ENCODE measurements around the gene ODAD4. TPM values are rescaled to one million over a fixed set of nuclear protein-coding genes. Genes with fewer than 3 reads are reported as not detected.

Gene ODAD4
- total and polyA plus RNA-seq, 2 experiments from 2014 or later, result 0.53 to 0.76 TPM

DNA sequence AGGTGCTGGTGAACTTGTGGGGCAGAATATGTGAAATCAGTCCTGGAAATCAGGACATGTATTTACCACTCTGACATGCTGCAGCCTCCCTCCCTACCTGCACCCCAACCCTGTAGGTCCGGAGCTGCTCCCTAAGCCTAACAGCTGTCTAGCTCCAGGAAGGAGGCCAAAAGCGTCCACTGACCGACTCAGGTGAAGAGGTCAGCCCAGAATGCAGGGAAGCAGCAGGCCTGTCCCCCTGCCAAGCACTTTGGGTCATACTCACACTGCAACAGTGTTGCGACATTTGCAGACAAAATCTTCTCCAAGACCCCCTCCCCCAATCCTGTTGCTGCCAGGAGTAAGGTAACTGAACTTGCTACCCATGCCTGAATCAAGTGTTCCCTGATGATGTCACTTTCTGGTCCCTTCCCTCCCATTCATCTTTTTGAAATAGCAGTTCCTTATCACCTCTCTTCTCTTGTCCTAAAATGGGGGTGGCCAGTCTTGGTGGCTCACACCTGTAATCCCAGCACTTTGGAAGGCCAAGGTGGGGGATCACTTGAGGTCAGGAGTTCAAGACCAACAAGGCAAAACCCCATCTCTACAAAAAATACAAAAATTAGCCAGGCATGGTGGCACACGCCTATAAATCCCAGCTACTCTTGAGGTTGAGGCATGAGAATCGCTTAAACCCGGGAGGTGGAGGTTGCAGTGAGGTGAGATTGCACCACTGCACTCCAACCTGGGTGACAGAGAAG, 10.4 kb upstream of the ODAD4 start:
- Histone ChIP-seq H3K4me2 (peak overlapping the region; percentile 86), H3K79me2 (peaks cover 36% of the 10 kb centered on the region), H4K20me1 (ENCODE audit: insufficient read depth, poor library complexity, severe bottlenecking) (peaks cover 28% of the 10 kb centered on the region), H2AFZ (peak overlapping the region; percentile 48), H3K27ac (peak overlapping the region; percentile 86), H3K9me2 (replicated peaks; ENCODE audit: insufficient read depth) (no peaks in the 10 kb centered on the region), H3K27me3 (no peaks in the 10 kb centered on the region), H3K36me3 (replicated peaks; ENCODE audit: insufficient read depth, low read depth) (no peaks in the 10 kb centered on the region), H3K4me1 (ENCODE audit: insufficient read depth) (peaks cover 35% of the 10 kb centered on the region), H3K4me3 (peak overlapping the region; percentile 17), H3K9me3 (ENCODE audit: low read depth) (no peaks in the 10 kb centered on the region)
- TF ChIP-seq, protein P1, sequence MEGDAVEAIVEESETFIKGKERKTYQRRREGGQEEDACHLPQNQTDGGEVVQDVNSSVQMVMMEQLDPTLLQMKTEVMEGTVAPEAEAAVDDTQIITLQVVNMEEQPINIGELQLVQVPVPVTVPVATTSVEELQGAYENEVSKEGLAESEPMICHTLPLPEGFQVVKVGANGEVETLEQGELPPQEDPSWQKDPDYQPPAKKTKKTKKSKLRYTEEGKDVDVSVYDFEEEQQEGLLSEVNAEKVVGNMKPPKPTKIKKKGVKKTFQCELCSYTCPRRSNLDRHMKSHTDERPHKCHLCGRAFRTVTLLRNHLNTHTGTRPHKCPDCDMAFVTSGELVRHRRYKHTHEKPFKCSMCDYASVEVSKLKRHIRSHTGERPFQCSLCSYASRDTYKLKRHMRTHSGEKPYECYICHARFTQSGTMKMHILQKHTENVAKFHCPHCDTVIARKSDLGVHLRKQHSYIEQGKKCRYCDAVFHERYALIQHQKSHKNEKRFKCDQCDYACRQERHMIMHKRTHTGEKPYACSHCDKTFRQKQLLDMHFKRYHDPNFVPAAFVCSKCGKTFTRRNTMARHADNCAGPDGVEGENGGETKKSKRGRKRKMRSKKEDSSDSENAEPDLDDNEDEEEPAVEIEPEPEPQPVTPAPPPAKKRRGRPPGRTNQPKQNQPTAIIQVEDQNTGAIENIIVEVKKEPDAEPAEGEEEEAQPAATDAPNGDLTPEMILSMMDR (IDR thresholded peaks at IDR 0.05; ENCODE audit: poor library complexity), result no peak
- TF ChIP-seq EZH2 (IDR thresholded peaks at IDR 0.05; ENCODE audit: borderline replicate concordance) (no peak), EZH2phosphoT487 (IDR thresholded peaks at IDR 0.05; ENCODE audit: low read depth, severe bottlenecking, unreplicated experiment) (no peak)
- WGBS (ENCODE audit: low lambda C conversion rate, missing lambda C conversion rate), result 72% methylated on average over 7 of the region's 7 CpGs
- DNase-seq (ENCODE audit: low spot score), result no peak

DNA sequence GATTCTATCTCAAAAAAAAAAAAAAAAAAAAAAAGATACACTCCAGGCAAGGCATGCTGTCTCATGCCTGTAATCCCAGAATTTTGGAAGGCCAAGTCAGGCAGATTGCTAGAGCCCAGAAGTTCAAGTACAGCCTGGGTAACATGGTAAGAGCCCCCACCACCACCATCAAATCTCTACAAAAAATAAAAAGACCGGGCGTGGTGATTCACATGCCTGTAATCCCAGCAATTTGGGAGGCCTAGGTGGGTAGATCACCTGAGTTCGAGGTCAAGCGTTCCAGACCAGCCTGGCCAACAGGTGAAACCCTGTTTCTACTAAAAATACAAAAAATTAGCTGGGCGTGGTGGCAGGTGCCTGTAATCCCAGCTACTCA, 9.8 kb upstream of the ODAD4 start:
- peaks cover 30% of the 10 kb centered on the region for H3K79me2 ChIP-seq
- H3K9me3 ChIP-seq (ENCODE audit: low read depth), result no peaks in the 10 kb centered on the region
- TF ChIP-seq EZH2 (IDR thresholded peaks at IDR 0.05; ENCODE audit: borderline replicate concordance) (no peak), EZH2phosphoT487 (IDR thresholded peaks at IDR 0.05; ENCODE audit: low read depth, severe bottlenecking, unreplicated experiment) (no peak)
- TF ChIP-seq, protein P1 (IDR thresholded peaks at IDR 0.05; ENCODE audit: poor library complexity), result no peak
- peaks cover 23% of the 10 kb centered on the region for H4K20me1 ChIP-seq (ENCODE audit: insufficient read depth, poor library complexity, severe bottlenecking)
- no peaks in the 10 kb centered on the region for H3K36me3 ChIP-seq (replicated peaks; ENCODE audit: insufficient read depth, low read depth)
- H3K9me2 ChIP-seq (replicated peaks; ENCODE audit: insufficient read depth), result no peaks in the 10 kb centered on the region
- no peak overlapping the region for H2AFZ ChIP-seq
- WGBS (ENCODE audit: low lambda C conversion rate, missing lambda C conversion rate), result 97% methylated on average over 5 of the region's 5 CpGs
- H3K4me2 ChIP-seq, result no peak overlapping the region
- peaks cover 30% of the 10 kb centered on the region for H3K4me1 ChIP-seq (ENCODE audit: insufficient read depth)
- no peak overlapping the region for H3K4me3 ChIP-seq
- H3K27ac ChIP-seq, result no peak overlapping the region
- DNase-seq (ENCODE audit: low spot score), result no peak
- H3K27me3 ChIP-seq, result no peaks in the 10 kb centered on the region

DNA sequence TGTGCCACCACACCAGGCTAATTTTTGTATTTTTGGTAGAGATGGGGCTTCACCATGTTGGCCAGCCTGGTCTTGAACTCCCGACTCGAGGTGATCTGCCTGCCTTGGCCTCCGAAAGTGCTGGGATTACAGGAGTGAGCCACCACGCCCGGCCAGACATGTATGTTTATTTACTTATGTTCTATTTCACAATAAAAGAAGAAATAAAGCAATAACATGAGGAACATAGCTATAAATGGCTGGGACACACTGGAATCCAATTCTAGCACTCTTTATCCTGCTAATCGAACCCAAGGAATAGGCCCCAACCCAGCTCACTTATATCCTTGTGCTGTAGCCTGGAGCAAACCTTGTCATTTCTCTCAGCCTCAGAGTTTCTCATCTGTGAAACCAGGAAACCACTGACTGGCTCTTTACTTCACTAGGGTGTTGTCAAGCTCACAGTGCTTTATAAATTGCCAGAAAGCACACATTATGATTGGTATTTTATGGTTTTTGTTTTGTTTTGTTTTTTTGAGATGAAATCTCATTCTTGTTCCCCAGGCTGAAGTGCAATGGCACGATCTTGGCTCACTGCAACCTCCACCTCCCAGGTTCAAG, 4.3 kb upstream of the ODAD4 start:
- TF ChIP-seq EZH2phosphoT487 (IDR thresholded peaks at IDR 0.05; ENCODE audit: low read depth, severe bottlenecking, unreplicated experiment) (no peak), EZH2 (IDR thresholded peaks at IDR 0.05; ENCODE audit: borderline replicate concordance) (no peak)
- TF ChIP-seq, protein P1 (IDR thresholded peaks at IDR 0.05; ENCODE audit: poor library complexity), result no peak
- Histone ChIP-seq H3K9me3 (ENCODE audit: low read depth) (no peaks in the 10 kb centered on the region), H3K9me2 (replicated peaks; ENCODE audit: insufficient read depth) (no peaks in the 10 kb centered on the region), H3K27ac (no peak overlapping the region), H3K4me1 (ENCODE audit: insufficient read depth) (no peaks in the 10 kb centered on the region), H4K20me1 (ENCODE audit: insufficient read depth, poor library complexity, severe bottlenecking) (no peaks in the 10 kb centered on the region), H3K36me3 (replicated peaks; ENCODE audit: insufficient read depth, low read depth) (no peaks in the 10 kb centered on the region), H3K4me3 (no peak overlapping the region), H3K79me2 (peaks cover 17% of the 10 kb centered on the region), H3K4me2 (no peak overlapping the region), H3K27me3 (no peaks in the 10 kb centered on the region), H2AFZ (no peak overlapping the region)
- DNase-seq (ENCODE audit: low spot score), result no peak
- 94% methylated on average over 7 of the region's 7 CpGs for WGBS (ENCODE audit: low lambda C conversion rate, missing lambda C conversion rate)
